T-helper 2 cell treated with Interferon-gamma antibody and Interleukin-4, amounts not matched to agents 5 μg/mL and 100 μg/mL, for 36 hours (primary cell): ENCODE data around the gene ASIC2.
"Not testable (repeated sequence)": the region's sequence is repeated elsewhere in the genome, so short reads cannot be mapped to it uniquely, and the experiment has no call there.

ENCODE experiments used
- DNase-seq: peaks from one replicate; pipeline ENCODE4 v3.0.0; 2021; ENCODE audit warnings: low spot score
- H3K27ac Mint-ChIP-seq: one replicate; pipeline ENCODE4 v1.8.0; 2021; ENCODE audit warnings: mild to moderate bottlenecking, mixed read lengths
- H3K27me3 Mint-ChIP-seq: one replicate; pipeline ENCODE4 v1.8.0; 2021; ENCODE audit warnings: low read depth, mixed read lengths
- H3K36me3 Mint-ChIP-seq: one replicate; pipeline ENCODE4 v1.8.0; 2021; ENCODE audit warnings: low read depth, mixed read lengths
- H3K4me1 Mint-ChIP-seq: one replicate; pipeline ENCODE4 v1.8.0; 2021; ENCODE audit warnings: low read depth, mixed read lengths
- H3K4me3 Mint-ChIP-seq: one replicate; pipeline ENCODE4 v1.8.0; 2022; ENCODE audit warnings: mild to moderate bottlenecking, moderate library complexity, mixed read lengths
- H3K9me3 Mint-ChIP-seq: one replicate; pipeline ENCODE4 v1.8.0; 2021; ENCODE audit warnings: mixed read lengths

Gene ASIC2

GRCh38 chr17:32992321-32993033, 300.6 kb downstream of the ASIC2 start:
- peaks cover 6% of the 10 kb centered on the region for H3K36me3 Mint-ChIP-seq
- peaks cover 9% of the 10 kb centered on the region for H3K27me3 Mint-ChIP-seq
- no peak for DNase-seq
- H3K4me1 Mint-ChIP-seq: peaks cover under 1% of the 10 kb centered on the region
- H3K9me3 Mint-ChIP-seq: peaks cover 18% of the 10 kb centered on the region
- no peak overlapping the region for H3K27ac Mint-ChIP-seq
- no peak overlapping the region for H3K4me3 Mint-ChIP-seq

GRCh38 chr17:32988481-32989101, 304.5 kb downstream of the ASIC2 start:
- H3K27me3 Mint-ChIP-seq: peaks cover 11% of the 10 kb centered on the region
- DNase-seq: no peak
- no peak overlapping the region for H3K27ac Mint-ChIP-seq
- no peak overlapping the region for H3K4me3 Mint-ChIP-seq
- no peaks in the 10 kb centered on the region for H3K4me1 Mint-ChIP-seq
- H3K36me3 Mint-ChIP-seq: peaks cover 6% of the 10 kb centered on the region
- peaks cover 22% of the 10 kb centered on the region for H3K9me3 Mint-ChIP-seq

GRCh38 chr17:32987868-32988267, 305.2 kb downstream of the ASIC2 start:
- not testable (repeated sequence) for H3K27ac Mint-ChIP-seq

GRCh38 chr17:32987453-32987805, 305.7 kb downstream of the ASIC2 start:
- Mint-ChIP-seq H3K9me3 (peaks cover 25% of the 10 kb centered on the region), H3K27me3 (peaks cover 11% of the 10 kb centered on the region)
- not testable (repeated sequence) for H3K4me3 Mint-ChIP-seq, DNase-seq, H3K36me3 Mint-ChIP-seq, H3K27ac Mint-ChIP-seq, H3K4me1 Mint-ChIP-seq

More at GRCh38 chr17:32987868-32988267, 305.2 kb downstream of the ASIC2 start:
- Mint-ChIP-seq H3K9me3 (peaks cover 22% of the 10 kb centered on the region), H3K27me3 (peaks cover 11% of the 10 kb centered on the region)
- H3K4me3 Mint-ChIP-seq, H3K4me1 Mint-ChIP-seq, H3K36me3 Mint-ChIP-seq, DNase-seq: not testable (repeated sequence)

GRCh38 chr17:32985050-32985756, 307.9 kb downstream of the ASIC2 start:
- Mint-ChIP-seq H3K27ac (no peak overlapping the region), H3K9me3 (peaks cover 36% of the 10 kb centered on the region), H3K4me1 (no peaks in the 10 kb centered on the region), H3K27me3 (peaks cover 11% of the 10 kb centered on the region), H3K36me3 (peaks cover 6% of the 10 kb centered on the region), H3K4me3 (no peak overlapping the region)
- no peak for DNase-seq

GRCh38 chr17:32981611-32982010, 311.5 kb downstream of the ASIC2 start:
- not testable (repeated sequence) for H3K27ac Mint-ChIP-seq, H3K36me3 Mint-ChIP-seq, H3K27me3 Mint-ChIP-seq, H3K4me3 Mint-ChIP-seq, H3K4me1 Mint-ChIP-seq, DNase-seq
- peaks cover 21% of the 10 kb centered on the region for H3K9me3 Mint-ChIP-seq

GRCh38 chr17:32980230-32980629, 312.9 kb downstream of the ASIC2 start:
- Mint-ChIP-seq H3K9me3 (peaks cover 21% of the 10 kb centered on the region), H3K4me3 (no peak overlapping the region), H3K36me3 (no peaks in the 10 kb centered on the region), H3K27ac (no peak overlapping the region), H3K4me1 (peaks cover 8% of the 10 kb centered on the region), H3K27me3 (peaks cover 2% of the 10 kb centered on the region)
- no peak for DNase-seq

GRCh38 chr17:32976605-32977004, 316.5 kb downstream of the ASIC2 start:
- DNase-seq: no peak
- Mint-ChIP-seq H3K9me3 (peaks cover 6% of the 10 kb centered on the region), H3K4me3 (no peak overlapping the region), H3K36me3 (no peaks in the 10 kb centered on the region), H3K27ac (no peak overlapping the region), H3K27me3 (peaks cover 2% of the 10 kb centered on the region), H3K4me1 (peaks cover 18% of the 10 kb centered on the region)

GRCh38 chr17:32976131-32976530, 317.0 kb downstream of the ASIC2 start:
- no peak overlapping the region for H3K4me3 Mint-ChIP-seq
- peaks cover 22% of the 10 kb centered on the region for H3K4me1 Mint-ChIP-seq
- no peak for DNase-seq
- peaks cover 2% of the 10 kb centered on the region for H3K27me3 Mint-ChIP-seq
- no peak overlapping the region for H3K27ac Mint-ChIP-seq
- H3K36me3 Mint-ChIP-seq: no peaks in the 10 kb centered on the region
- H3K9me3 Mint-ChIP-seq: peaks cover 6% of the 10 kb centered on the region

GRCh38 chr17:32971171-32971570, 321.9 kb downstream of the ASIC2 start:
- Mint-ChIP-seq H3K4me1 (peaks cover 26% of the 10 kb centered on the region), H3K27me3 (peaks cover 23% of the 10 kb centered on the region), H3K36me3 (peaks cover 2% of the 10 kb centered on the region), H3K27ac (peak overlapping the region; percentile 39), H3K4me3 (peak overlapping the region; percentile 47), H3K9me3 (peaks cover 8% of the 10 kb centered on the region)
- DNase-seq: peak; percentile 64

GRCh38 chr17:32970281-32970680, 322.8 kb downstream of the ASIC2 start:
- H3K27ac Mint-ChIP-seq: no peak overlapping the region
- DNase-seq: no peak
- peaks cover 25% of the 10 kb centered on the region for H3K4me1 Mint-ChIP-seq
- peaks cover 2% of the 10 kb centered on the region for H3K36me3 Mint-ChIP-seq
- H3K27me3 Mint-ChIP-seq: peaks cover 29% of the 10 kb centered on the region
- peaks cover 8% of the 10 kb centered on the region for H3K9me3 Mint-ChIP-seq
- H3K4me3 Mint-ChIP-seq: no peak overlapping the region

GRCh38 chr17:32969231-32969630, 323.9 kb downstream of the ASIC2 start:
- H3K9me3 Mint-ChIP-seq, DNase-seq: not testable (repeated sequence)

GRCh38 chr17:32964541-32964940, 328.6 kb downstream of the ASIC2 start:
- Mint-ChIP-seq H3K4me1 (peaks cover 21% of the 10 kb centered on the region), H3K9me3 (no peaks in the 10 kb centered on the region), H3K27ac (no peak overlapping the region), H3K36me3 (no peaks in the 10 kb centered on the region), H3K27me3 (peaks cover 37% of the 10 kb centered on the region), H3K4me3 (no peak overlapping the region)
- DNase-seq: no peak

More at GRCh38 chr17:32969231-32969630, 323.9 kb downstream of the ASIC2 start:
- Mint-ChIP-seq H3K27me3 (peaks cover 31% of the 10 kb centered on the region), H3K4me1 (peaks cover 22% of the 10 kb centered on the region)
- not testable (repeated sequence) for H3K27ac Mint-ChIP-seq, H3K4me3 Mint-ChIP-seq, H3K36me3 Mint-ChIP-seq
